ENCODE data around the gene SPI1. TPM values are rescaled to one million over a fixed set of nuclear protein-coding genes. Genes with fewer than 3 reads are reported as not detected.

SPI1 gene
- 11.8 TPM for polyA plus RNA-seq (2012; ENCODE audit: low read depth, missing spikeins)

DNA sequence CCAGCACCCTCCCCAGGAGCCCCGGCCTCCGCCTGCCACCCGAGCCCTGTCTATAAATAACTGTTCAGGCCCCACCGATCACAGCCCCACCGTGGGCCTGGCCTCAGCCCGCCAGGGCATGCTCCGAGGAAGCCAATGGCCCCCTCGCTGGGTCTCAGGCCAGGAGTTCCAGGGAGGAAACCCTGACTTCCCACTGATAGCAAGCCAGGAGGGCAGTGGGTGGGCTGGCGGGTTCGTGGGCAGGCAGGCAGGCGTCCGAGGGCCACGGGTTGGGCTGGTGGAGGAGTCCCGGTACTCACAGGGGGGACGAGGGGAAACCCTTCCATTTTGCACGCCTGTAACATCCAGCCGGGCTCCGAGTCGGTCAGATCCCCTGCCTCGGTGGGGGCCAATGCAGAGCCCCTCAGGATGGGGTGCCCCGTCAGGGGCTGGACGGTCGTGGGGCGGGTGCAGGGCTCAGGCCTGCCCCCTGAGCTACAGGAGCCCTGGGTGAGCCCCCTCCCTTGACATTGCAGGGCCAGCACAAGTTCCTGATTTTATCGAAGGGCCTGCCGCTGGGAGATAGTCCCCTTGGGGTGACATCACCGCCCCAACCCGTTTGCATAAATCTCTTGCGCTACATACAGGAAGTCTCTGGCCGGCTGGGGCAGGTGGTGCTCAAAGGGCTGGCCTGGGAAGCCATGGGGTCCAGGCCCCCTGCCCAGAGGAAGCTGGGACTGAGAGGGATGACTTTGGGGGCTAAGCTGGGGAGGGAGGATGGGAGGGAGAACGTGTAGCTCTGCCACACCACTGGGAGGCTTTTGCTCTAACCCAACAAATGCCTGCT is at the start of gene SPI1:
Gene SPI1 (minus strand): TSS at position 538 of the 826 bp plus-strand sequence. CDS start 194 bp downstream, at position 344.
- DNase-seq (ENCODE audit: insufficient read length, low spot score): peak; percentile 84
- peak; percentile 45 for FAIRE-seq
- peak; percentile 98 for TF ChIP-seq POU2F2 (IDR thresholded peaks at IDR 0.05; ENCODE audit: low read depth, low read length)
- peak; percentile 73; the same call in 1 of the 2 replicates for TF ChIP-seq POLR2AphosphoS5 (IDR thresholded peaks at IDR 0.05; ENCODE audit: low read depth, low read length)
- no peak for TF ChIP-seq TAF1 (IDR thresholded peaks at IDR 0.05; ENCODE audit: low read depth, low read length)
- TF ChIP-seq SPI1 (IDR thresholded peaks at IDR 0.05; ENCODE audit: low read depth, low read length): peak; percentile 30; the same call in 1 of the 2 replicates
- TF ChIP-seq POLR2A (IDR thresholded peaks at IDR 0.05; ENCODE audit: low read depth, low read length): peak; percentile 64; the same call in 1 of the 2 replicates

DNA sequence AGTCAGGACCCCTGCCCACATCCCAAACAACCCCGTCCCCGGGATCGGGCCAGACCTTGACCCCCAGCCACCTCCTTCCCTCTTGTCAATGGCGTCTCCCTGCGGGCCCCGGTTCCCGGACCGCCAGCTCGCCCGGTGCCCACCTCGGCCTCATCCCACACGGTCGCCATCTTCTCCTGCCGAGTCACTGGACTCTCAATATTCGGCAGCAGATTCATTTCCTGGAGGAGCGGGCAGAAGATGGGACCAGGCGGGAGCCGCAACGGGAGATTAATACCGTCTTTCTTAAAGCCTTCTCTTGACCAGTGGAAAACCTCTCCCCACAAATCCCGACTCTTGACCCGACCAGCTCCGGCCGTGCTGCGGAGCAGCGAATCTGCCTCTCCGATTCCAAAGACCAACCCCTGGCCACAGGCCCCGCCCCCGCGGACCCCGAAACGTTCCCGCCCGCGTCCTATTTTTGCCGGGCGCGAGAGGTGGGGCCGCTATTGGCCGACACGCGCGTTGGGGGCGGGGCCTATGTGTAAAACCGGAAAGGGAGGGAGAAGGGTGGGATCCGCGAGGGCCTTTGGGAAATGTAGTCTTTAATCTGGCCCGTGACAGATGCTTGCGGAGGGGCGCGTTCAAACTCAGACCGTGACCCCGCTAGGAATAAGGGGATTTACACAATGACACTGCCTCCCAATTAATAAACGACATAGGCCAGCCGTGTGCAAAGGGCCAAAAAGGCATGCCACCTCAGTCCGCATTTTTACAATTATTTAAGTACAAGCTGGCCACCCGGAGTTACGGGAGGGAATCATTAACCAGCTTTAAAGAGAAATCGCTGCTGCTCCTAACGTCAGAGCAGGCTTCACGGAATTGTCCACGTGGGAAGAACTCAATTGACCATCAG is 48.0 kb upstream of the SPI1 start, which contains the start of gene PSMC3:
Gene PSMC3 (minus strand): TSS at position 378 of the 895 bp plus-strand sequence. CDS start 160 bp downstream, at position 218.
- TF ChIP-seq TAF1 (IDR thresholded peaks at IDR 0.05; ENCODE audit: low read depth, low read length) (peak; percentile 99), POLR2A (IDR thresholded peaks at IDR 0.05; ENCODE audit: low read depth, low read length) (peak; percentile 89), SPI1 (IDR thresholded peaks at IDR 0.05; ENCODE audit: low read depth, low read length) (no peak), POU2F2 (IDR thresholded peaks at IDR 0.05; ENCODE audit: low read depth, low read length) (peak; percentile 74), POLR2AphosphoS5 (IDR thresholded peaks at IDR 0.05; ENCODE audit: low read depth, low read length) (peak; percentile 91), PAX5 (IDR thresholded peaks at IDR 0.05; ENCODE audit: insufficient read depth, low read length, severe bottlenecking) (peak; percentile 16)
- FAIRE-seq (peak; percentile 99), DNase-seq (ENCODE audit: insufficient read length, low spot score) (peak; percentile 92)

- DNase-seq (ENCODE audit: insufficient read length, low spot score): no peak
- no peak for FAIRE-seq
Observed at GRCh38 chr11:47425611-47426010, 47.3 kb upstream of the SPI1 start.

GRCh38 chr11:47418454-47419259 is 40.3 kb upstream of the SPI1 start:
- DNase-seq (ENCODE audit: insufficient read length, low spot score) (no peak), FAIRE-seq (no peak)
- no peak for TF ChIP-seq TAF1 (IDR thresholded peaks at IDR 0.05; ENCODE audit: low read depth, low read length)
- TF ChIP-seq POLR2AphosphoS5 (IDR thresholded peaks at IDR 0.05; ENCODE audit: low read depth, low read length): peak; percentile 44
- no peak for TF ChIP-seq PAX5 (IDR thresholded peaks at IDR 0.05; ENCODE audit: insufficient read depth, low read length, severe bottlenecking)
- TF ChIP-seq POU2F2 (IDR thresholded peaks at IDR 0.05; ENCODE audit: low read depth, low read length): no peak
- peak; percentile 38 for TF ChIP-seq POLR2A (IDR thresholded peaks at IDR 0.05; ENCODE audit: low read depth, low read length)
- no peak for TF ChIP-seq SPI1 (IDR thresholded peaks at IDR 0.05; ENCODE audit: low read depth, low read length)

More at GRCh38 chr11:47425611-47426010, 47.3 kb upstream of the SPI1 start:
- TF ChIP-seq SPI1 (IDR thresholded peaks at IDR 0.05; ENCODE audit: low read depth, low read length): no peak
- TF ChIP-seq POLR2AphosphoS5 (IDR thresholded peaks at IDR 0.05; ENCODE audit: low read depth, low read length): no peak
- no peak for TF ChIP-seq POLR2A (IDR thresholded peaks at IDR 0.05; ENCODE audit: low read depth, low read length)

DNA sequence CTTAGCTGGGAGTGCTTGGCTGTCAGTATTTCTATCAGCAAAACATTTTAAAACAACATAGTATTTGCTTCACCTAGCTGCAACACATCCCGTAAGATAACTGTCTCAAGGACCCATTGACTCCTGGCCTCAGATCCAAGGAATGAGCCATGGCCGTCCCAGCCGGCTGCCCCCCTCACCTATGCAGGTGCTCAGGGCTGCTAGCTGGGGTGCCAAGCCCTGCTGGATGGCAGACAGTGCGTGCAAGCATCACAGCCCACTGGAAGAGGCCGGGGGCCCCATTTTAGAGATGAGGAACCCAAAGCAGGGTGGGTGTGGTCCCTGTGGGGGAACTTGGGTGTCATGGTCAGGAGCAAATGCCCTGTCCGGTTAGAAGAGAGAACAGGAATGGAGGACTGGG is 39.4 kb upstream of the SPI1 start:
- FAIRE-seq: no peak
- TF ChIP-seq POU2F2 (IDR thresholded peaks at IDR 0.05; ENCODE audit: low read depth, low read length) (no peak), PAX5 (IDR thresholded peaks at IDR 0.05; ENCODE audit: insufficient read depth, low read length, severe bottlenecking) (no peak), SPI1 (IDR thresholded peaks at IDR 0.05; ENCODE audit: low read depth, low read length) (no peak), POLR2AphosphoS5 (IDR thresholded peaks at IDR 0.05; ENCODE audit: low read depth, low read length) (peak; percentile 7; the same call in 1 of the 2 replicates), TAF1 (IDR thresholded peaks at IDR 0.05; ENCODE audit: low read depth, low read length) (no peak), POLR2A (IDR thresholded peaks at IDR 0.05; ENCODE audit: low read depth, low read length) (peak; percentile 47; the same call in 1 of the 2 replicates)
- DNase-seq (ENCODE audit: insufficient read length, low spot score): no peak

GRCh38 chr11:47415949-47416472 is 37.7 kb upstream of the SPI1 start:
- TF ChIP-seq POLR2A (IDR thresholded peaks at IDR 0.05; ENCODE audit: low read depth, low read length): no peak; the same call in 1 of the 2 replicates
- 0 out of 2 replicates have a peak, but pooled peaks have one; percentile 14 for TF ChIP-seq POU2F2 (IDR thresholded peaks at IDR 0.05; ENCODE audit: low read depth, low read length)
- FAIRE-seq (no peak), DNase-seq (ENCODE audit: insufficient read length, low spot score) (no peak)

GRCh38 chr11:47415091-47415854 is 36.9 kb upstream of the SPI1 start:
- no peak for DNase-seq (ENCODE audit: insufficient read length, low spot score)
- TF ChIP-seq SPI1 (IDR thresholded peaks at IDR 0.05; ENCODE audit: low read depth, low read length): no peak
- peak; percentile 56; the same call in 1 of the 2 replicates for TF ChIP-seq POLR2A (IDR thresholded peaks at IDR 0.05; ENCODE audit: low read depth, low read length)
- no peak for TF ChIP-seq POU2F2 (IDR thresholded peaks at IDR 0.05; ENCODE audit: low read depth, low read length)
- no peak for TF ChIP-seq PAX5 (IDR thresholded peaks at IDR 0.05; ENCODE audit: insufficient read depth, low read length, severe bottlenecking)
- TF ChIP-seq POLR2AphosphoS5 (IDR thresholded peaks at IDR 0.05; ENCODE audit: low read depth, low read length): no peak
- FAIRE-seq: no peak

- DNase-seq (ENCODE audit: insufficient read length, low spot score) (no peak), FAIRE-seq (no peak)
- no peak for TF ChIP-seq POLR2A (IDR thresholded peaks at IDR 0.05; ENCODE audit: low read depth, low read length)
- TF ChIP-seq PAX5 (IDR thresholded peaks at IDR 0.05; ENCODE audit: insufficient read depth, low read length, severe bottlenecking): no peak
- no peak for TF ChIP-seq TAF1 (IDR thresholded peaks at IDR 0.05; ENCODE audit: low read depth, low read length)
- TF ChIP-seq POU2F2 (IDR thresholded peaks at IDR 0.05; ENCODE audit: low read depth, low read length): no peak
- no peak for TF ChIP-seq POLR2AphosphoS5 (IDR thresholded peaks at IDR 0.05; ENCODE audit: low read depth, low read length)
- TF ChIP-seq SPI1 (IDR thresholded peaks at IDR 0.05; ENCODE audit: low read depth, low read length): no peak
Observed at GRCh38 chr11:47414685-47415070, 36.3 kb upstream of the SPI1 start.

Measured in GM12891 (cell line).